UCSD-AML1 (cell line): ENCODE data around the gene HSPA6.
A peak's percentile ranks its signal among the peaks of the same experiment; 100 is the strongest.
"Not testable (repeated sequence)": the region's sequence is repeated elsewhere in the genome, so short reads cannot be mapped to it uniquely, and the experiment has no call there.

Source experiments
- DNase-seq: peaks from one replicate; lab custom pipeline; 2025; ENCODE audit not compliant: unreplicated experiment; lab: John Stamatoyannopoulos, UW

The HSPA6 gene

GRCh38 chr1:161531986-161532643 is 7.8 kb downstream of the HSPA6 start:
- DNase-seq: no peak

DNA sequence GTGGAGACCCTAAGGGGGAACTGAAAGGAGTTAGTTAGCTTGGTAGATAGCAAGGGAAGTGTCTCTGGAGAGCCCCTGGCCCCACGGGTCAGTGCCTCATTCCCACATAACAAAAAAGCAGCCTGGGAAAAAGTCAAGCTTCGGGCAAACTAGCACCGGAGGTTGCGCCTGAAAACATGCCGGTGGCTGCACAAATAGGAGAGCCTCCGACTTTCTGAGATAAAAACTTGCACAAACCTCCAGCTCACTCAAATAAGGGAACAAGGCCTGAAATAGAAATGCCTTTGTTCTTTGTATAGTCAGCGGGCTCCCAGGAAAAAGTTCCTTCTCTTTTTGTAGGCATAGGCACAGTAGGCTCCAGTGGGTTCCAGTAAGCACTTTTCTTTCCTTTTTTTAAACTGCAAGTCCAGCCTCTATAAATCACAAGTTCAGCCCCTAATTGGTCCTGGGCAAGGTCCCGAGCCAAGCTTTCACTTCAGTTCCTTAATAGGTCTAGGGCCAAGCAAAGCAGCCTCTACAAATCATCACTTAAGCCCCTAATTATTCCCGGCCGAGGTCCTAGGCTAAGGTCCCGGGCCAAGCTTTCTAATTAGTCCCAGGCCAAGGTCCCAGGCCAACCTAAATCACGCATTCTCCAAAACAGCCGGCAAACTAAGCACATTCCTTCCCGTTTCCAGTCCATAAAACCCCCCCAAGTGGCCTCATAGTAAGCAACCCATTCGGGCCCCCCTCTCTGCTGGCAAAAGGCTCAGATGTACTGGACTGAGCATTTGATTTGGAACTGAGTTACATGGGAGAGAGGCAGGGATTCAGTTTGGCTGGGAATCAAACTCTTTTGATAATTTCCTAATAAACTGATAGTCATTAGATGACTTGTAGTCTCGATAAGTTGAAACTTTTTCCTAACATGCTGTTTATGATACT is 8.6 kb downstream of the HSPA6 start:
- DNase-seq: not testable (repeated sequence)

DNA sequence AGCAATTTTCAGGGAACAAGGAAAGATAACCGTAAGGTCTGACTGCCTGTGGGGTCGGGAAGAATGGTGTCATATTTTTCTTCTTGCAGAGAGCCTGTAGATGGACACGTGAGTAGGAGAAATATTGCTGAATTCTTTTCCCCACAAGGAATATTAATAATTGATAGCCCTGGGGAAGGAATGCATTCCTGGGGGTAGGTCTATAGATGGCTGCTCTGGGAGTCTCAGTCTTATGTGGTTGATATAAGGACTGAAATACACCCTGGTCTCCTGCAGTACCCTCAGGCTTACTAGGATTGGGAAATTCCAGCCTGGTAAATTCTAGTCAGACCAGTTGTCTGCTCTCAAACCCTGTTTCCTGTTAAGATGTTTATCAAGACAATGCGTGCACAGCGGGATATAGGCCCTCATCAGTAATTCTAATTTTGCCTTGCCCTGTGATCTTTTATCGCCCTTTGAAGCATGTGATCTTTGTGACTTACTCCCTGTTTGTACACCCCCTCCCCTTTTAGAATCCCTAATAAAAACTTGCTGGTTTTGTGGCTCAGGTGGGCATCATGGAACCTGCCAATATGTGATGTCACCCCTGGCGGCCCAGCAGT is 12.8 kb downstream of the HSPA6 start:
- DNase-seq: not testable (repeated sequence)

GRCh38 chr1:161538925-161539479 is 14.7 kb downstream of the HSPA6 start:
- not testable (repeated sequence) for DNase-seq

- peak; percentile 80 for DNase-seq
Measured at GRCh38 chr1:161539731-161540569, 15.6 kb downstream of the HSPA6 start.

DNA sequence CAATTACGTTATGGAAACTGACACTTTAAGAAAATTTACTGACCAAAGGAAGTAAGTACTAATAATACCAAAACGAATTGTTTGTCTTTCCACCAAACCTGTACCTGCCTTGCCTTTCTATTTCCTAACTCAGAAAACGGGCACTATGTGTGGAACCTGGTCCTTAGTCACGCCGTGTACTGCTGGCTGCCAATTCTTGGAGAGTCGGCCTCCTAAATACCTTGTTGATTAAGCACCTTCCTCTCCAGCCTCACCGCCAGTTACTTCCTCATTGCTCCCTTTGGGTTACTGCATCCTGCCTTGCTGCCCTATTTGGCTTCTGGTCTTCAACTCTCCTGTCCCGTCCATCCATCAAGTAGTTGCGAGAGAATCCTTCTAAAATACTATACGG is 16.2 kb downstream of the HSPA6 start:
- DNase-seq: not testable (repeated sequence)

- DNase-seq: not testable (repeated sequence)
Measured at GRCh38 chr1:161542091-161542559, 17.8 kb downstream of the HSPA6 start.

- not testable (repeated sequence) for DNase-seq
Measured at GRCh38 chr1:161543125-161543524, 18.8 kb downstream of the HSPA6 start.

- DNase-seq: not testable (repeated sequence)
Measured at GRCh38 chr1:161545005-161545731, 20.8 kb downstream of the HSPA6 start.

DNA sequence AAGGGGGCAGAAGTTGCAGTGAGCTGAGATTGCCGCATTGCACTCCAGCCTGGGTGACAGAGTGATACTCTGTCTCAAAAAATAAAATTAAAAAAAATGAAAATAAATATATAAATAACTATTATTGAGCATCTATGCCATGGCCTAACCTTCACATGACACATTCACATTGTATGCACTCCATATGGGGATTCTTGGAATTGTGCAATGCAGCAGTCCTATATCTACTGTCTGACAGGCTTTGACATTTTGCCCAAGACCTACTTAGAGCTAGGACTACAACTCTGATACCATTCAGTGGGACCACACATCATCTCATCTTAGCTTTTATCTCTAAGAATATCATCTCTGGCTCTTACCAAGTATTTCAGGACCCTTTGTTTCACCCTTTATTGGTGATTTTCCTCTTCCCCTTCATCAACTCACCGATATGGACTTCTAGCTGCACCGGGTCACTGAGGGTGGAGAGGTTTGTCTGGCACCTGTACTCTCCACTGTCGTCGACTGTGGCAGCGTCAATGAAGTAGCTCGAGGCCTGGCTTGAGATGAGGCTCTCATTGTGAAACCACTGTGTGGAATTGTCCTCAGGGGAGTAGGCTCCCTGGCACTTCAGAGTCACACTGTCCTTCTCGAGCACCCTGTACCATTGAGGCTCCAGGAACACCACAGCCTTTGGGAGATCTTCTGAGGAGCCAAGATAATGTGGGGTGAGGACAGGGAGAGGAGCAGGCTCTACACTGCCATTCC is 23.8 kb downstream of the HSPA6 start:
- DNase-seq: not testable (repeated sequence)

- not testable (repeated sequence) for DNase-seq
Measured at GRCh38 chr1:161548749-161549406, 24.5 kb downstream of the HSPA6 start.

DNA sequence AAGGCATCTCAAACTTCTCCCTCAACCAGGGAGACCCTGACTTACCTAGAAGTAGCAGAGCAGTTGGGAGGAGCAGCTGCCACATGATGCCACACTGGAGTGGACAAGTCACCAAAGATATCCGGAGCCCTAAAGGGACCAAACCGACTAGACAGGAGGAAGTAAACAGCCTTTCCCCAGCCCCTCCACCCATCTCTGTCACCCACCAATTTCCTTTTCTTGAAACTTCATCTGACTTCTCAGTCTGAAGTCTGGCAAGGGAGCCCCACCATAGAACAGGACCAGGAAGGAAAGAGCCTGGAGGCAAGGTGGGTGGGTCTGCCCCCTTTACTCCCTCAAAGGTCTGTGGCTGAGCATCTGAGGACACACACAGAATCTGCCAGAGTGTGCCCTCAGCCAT is 25.3 kb downstream of the HSPA6 start, which contains the start of gene FCGR3A:
TSS of gene FCGR3A (minus strand) at position 167 of the 400 bp plus-strand sequence. CDS start at position 85, 82 bp downstream.
- DNase-seq: no peak

GRCh38 chr1:161550942-161551341 is 26.6 kb downstream of the HSPA6 start:
- DNase-seq: not testable (repeated sequence)

- DNase-seq: not testable (repeated sequence)
Measured at GRCh38 chr1:161553631-161554030, 29.3 kb downstream of the HSPA6 start.

DNA sequence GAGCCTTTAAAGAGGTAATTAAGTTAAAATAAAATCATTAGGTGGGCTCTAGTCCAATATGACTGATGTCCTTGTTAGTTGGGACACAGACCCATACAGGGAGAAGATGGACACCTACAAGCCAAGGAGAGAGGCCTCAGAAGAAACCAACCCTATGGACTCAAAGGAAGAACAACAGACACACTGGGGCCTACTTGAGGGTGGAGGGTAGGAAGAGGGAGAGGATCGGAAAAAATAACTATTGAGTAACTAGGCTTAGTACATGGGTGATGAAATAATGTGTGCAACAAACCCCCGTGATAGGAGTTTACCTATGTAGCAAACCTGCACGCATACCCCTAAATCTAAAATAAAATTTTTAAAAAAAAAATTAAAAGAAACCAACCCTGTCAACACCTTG is 30.0 kb downstream of the HSPA6 start:
- DNase-seq: not testable (repeated sequence)

DNA sequence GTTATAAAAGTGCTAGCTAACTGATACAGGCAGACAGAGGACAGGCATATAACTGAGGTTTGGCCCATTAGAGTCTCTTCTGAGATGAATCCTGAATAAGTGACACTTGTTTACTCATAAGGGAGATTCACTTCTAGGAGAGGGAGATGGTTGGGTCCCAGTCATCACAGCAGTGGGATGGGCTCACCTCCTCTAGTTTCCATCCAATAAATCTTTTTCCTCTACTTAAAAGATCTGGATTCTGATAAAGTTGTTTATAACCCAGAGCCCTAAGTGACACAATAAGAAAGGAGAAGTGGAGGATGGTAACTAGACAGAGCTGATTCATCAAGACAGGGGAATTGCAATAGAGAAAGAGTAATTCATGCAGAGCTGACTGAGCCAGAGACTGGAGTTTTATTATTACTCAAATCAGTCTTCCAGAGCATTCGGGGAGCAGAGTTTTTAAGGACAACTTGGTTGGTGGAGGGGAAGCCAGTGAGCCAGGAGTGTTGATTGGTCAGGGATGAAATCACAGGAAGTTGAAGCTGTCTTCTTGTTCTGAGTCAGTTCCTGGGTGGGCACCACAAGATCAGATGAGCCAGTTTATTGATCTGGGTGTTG is 30.6 kb downstream of the HSPA6 start:
- DNase-seq: not testable (repeated sequence)

DNA sequence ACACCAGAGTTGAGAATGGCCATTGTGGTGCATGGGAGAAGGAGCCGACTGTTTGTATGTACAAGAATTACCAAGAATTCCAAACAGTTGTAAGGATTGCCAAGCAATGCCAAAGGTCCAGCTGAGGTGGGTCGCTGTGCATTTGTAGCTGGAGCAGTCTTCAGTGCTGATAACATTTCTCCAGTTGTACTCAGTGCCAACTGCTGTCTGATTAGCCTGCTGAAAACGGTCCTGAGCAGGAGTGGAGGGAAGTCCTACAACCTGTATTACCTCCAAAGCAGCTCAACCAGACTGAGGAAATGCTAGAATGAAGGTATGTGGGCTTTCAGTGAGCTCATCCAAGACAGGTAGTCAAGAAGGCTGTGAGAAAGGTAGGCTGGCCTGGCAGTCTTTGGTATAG is 31.8 kb downstream of the HSPA6 start:
- not testable (repeated sequence) for DNase-seq

DNA sequence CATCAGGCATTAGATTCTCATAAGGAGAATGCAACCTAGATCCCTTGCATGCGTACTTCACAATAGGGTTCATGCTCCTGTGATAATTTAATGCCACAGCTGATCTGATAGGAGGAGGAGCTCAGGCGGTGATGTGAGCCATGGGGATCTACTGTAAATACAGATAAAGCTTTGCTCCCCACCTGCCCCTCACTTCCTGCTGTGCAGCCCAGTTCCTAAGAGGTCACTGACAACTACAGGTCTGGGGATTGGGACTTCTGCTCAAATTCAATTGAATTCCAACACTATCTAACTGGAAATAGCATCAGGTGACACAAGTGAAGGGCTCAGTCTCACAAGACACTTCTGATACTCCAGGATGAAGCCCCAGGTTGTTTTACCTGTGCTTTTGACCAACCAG is 32.6 kb downstream of the HSPA6 start:
- DNase-seq: not testable (repeated sequence)
